ENCODE measurements around the gene KAZN. TPM values are rescaled to one million over a fixed set of nuclear protein-coding genes. Genes with fewer than 3 reads are reported as not detected.
"Not testable (repeated sequence)": the region's sequence is repeated elsewhere in the genome, so short reads cannot be mapped to it uniquely, and the experiment has no call there.

KAZN gene
- polyA plus RNA-seq, 4 donors = 3.0 to 39.5 (median 4.4) TPM

DNA sequence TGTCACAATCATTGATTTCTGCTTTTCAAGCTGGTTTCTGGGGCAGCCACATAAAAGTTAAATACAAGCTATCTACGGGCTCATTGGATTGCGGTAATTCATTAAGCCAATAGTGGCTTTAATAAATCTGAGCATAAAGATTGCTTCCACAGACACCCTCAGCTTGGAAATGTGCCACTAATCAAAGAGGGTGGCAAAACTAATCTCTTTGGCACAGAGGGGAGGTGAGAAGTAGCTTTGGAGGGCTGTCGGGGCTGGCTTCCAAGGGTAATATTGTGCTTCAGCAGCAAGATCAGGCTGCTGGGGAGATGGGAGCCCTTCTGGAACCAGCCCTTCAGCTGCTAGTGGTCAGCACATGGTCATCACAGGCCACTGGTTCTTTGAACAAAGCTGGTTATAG is 21.2 kb upstream of the KAZN start:
- no peaks in the 10 kb centered on the region for H3K27me3 ChIP-seq (ENCODE audit: control insufficient read depth in 3 of 3, insufficient read depth in 3 of 3, low read length in 3 of 3)
- H3K27ac ChIP-seq (ENCODE audit: low read depth in 1 of 3, low read length in 2 of 3) = no peak overlapping the region
- 91 to 96% (median 94%) methylated on average over 3 of the region's 3 CpGs for WGBS, 3 donors
- no peaks in the 10 kb centered on the region for H3K36me3 ChIP-seq (ENCODE audit: control insufficient read depth in 3 of 3, insufficient read depth in 2 of 3, low read depth in 1 of 3, low read length in 3 of 3)
- H3K4me3 ChIP-seq (ENCODE audit: low read depth in 1 of 3, low read length in 3 of 3) = no peak overlapping the region
- peaks cover 0 to 12% of the 10 kb centered on the region in 2 donors for H3K9me3 ChIP-seq (ENCODE audit: control insufficient read depth in 2 of 2, insufficient read depth in 1 of 2, low read depth in 1 of 2, low read length in 1 of 2)
- no peak for FAIRE-seq
- H3K4me1 ChIP-seq (ENCODE audit: control insufficient read depth in 3 of 3, insufficient read depth in 2 of 3, low read depth in 1 of 3, low read length in 2 of 3) = no peaks in the 10 kb centered on the region
- no peak for DNase-seq

DNA sequence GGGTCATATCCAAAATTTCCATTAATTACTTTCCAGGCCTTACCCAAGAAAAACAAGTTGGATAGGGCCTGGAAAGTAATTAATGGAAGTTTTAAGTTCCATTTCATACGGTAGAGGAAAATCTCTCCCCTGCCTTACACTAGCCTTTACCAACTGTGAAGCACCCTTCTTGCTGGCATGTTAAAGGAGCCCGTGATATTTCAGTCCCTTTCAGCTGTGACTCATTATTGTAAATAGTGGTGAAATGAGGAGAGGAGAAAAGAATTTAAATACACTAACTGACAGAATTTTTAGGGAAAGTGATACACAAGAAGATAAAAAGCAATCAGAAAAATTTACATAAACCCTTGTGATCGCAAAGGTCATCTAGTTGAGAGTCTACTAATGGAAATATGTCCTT is 20.3 kb upstream of the KAZN start:
- no peaks in the 10 kb centered on the region for H3K27me3 ChIP-seq (ENCODE audit: control insufficient read depth in 3 of 3, insufficient read depth in 3 of 3, low read length in 3 of 3)
- no peaks in the 10 kb centered on the region for H3K4me1 ChIP-seq (ENCODE audit: control insufficient read depth in 3 of 3, insufficient read depth in 2 of 3, low read depth in 1 of 3, low read length in 2 of 3)
- no peak overlapping the region for H3K4me3 ChIP-seq (ENCODE audit: low read depth in 1 of 3, low read length in 3 of 3)
- no peak overlapping the region for H3K27ac ChIP-seq (ENCODE audit: low read depth in 1 of 3, low read length in 2 of 3)
- no peak for DNase-seq
- no peak for FAIRE-seq
- no peaks in the 10 kb centered on the region for H3K36me3 ChIP-seq (ENCODE audit: control insufficient read depth in 3 of 3, insufficient read depth in 2 of 3, low read depth in 1 of 3, low read length in 3 of 3)
- H3K9me3 ChIP-seq (ENCODE audit: control insufficient read depth in 2 of 2, insufficient read depth in 1 of 2, low read depth in 1 of 2, low read length in 1 of 2) = peaks cover 0 to 12% of the 10 kb centered on the region in 2 donors
- WGBS, 3 donors = 78 to 88% (median 86%) methylated on average over 3 of the region's 3 CpGs

DNA sequence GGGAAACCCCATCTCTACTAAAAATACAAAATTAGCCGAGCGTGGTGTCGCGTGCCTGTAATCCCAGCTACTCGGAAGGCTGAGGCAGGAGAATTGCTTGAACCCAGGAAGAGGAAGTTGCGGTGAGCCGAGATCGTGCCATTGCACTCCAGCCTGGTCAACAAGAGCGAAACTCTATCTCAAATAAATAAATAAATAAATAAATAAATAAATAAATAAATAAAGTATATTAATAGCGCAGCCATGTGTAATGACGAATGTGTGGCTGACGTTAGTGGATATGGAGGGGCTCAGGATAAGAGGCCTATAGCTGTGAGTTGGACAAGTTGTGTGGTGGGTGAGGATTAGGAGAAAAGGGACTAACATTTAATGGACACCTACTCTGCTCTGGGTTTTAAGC is 18.2 kb upstream of the KAZN start:
- not testable (repeated sequence) for H3K4me3 ChIP-seq (ENCODE audit: low read depth in 1 of 3, low read length in 3 of 3); FAIRE-seq; H3K36me3 ChIP-seq (ENCODE audit: control insufficient read depth in 3 of 3, insufficient read depth in 2 of 3, low read depth in 1 of 3, low read length in 3 of 3); H3K27ac ChIP-seq (ENCODE audit: low read depth in 1 of 3, low read length in 2 of 3); H3K9me3 ChIP-seq (ENCODE audit: control insufficient read depth in 2 of 2, insufficient read depth in 1 of 2, low read depth in 1 of 2, low read length in 1 of 2); H3K27me3 ChIP-seq (ENCODE audit: control insufficient read depth in 3 of 3, insufficient read depth in 3 of 3, low read length in 3 of 3); H3K4me1 ChIP-seq (ENCODE audit: control insufficient read depth in 3 of 3, insufficient read depth in 2 of 3, low read depth in 1 of 3, low read length in 2 of 3); DNase-seq
- WGBS, 3 donors = 92 to 98% (median 94%) methylated on average over 12 of the region's 12 CpGs

DNA sequence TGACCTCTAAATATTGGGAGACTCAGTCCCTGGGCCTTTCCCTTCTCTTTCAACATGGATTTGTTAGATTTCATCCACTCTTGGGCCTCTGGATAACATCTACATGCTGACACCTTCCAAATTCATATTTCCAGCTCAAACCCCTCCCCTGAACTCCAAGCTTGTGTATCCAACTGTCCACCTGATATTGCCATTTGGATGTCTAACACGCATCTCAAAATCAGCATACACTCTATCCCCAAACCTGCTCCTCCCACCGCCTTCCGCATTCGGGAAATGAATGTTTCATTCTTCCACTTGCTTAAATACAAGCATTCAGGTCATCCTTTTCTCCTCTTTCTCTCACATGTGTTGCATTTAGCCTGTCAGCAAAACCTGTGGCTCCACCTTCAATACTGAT is 17.5 kb upstream of the KAZN start:
- FAIRE-seq = no peak
- no peak overlapping the region for H3K4me3 ChIP-seq (ENCODE audit: low read depth in 1 of 3, low read length in 3 of 3)

DNA sequence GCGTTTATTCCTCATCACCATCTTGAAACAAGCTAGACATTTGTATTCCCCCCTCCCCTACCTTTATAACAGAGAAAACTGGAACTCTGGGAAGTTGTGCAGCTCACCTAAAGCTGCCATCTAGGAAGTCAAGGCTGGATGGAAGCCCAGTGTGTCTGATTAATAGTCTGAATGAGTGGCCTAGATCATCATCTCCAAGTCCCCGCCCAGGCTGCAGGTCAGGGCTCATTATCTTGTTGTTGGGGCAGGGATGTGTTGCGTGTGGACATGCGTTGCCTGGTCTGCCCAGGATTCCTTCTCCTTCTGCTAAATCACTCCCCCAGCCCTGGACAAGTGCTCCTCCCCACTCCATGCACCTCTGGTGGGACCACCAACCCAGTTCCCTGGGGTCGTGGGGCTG is 14.7 kb upstream of the KAZN start:
- Histone ChIP-seq H3K27ac (ENCODE audit: low read depth in 1 of 3, low read length in 2 of 3) (no peak overlapping the region), H3K4me1 (ENCODE audit: control insufficient read depth in 3 of 3, insufficient read depth in 2 of 3, low read depth in 1 of 3, low read length in 2 of 3) (no peaks in the 10 kb centered on the region), H3K4me3 (ENCODE audit: low read depth in 1 of 3, low read length in 3 of 3) (no peak overlapping the region), H3K36me3 (ENCODE audit: control insufficient read depth in 3 of 3, insufficient read depth in 2 of 3, low read depth in 1 of 3, low read length in 3 of 3) (no peaks in the 10 kb centered on the region), H3K27me3 (ENCODE audit: control insufficient read depth in 3 of 3, insufficient read depth in 3 of 3, low read length in 3 of 3) (no peaks in the 10 kb centered on the region), H3K9me3 (ENCODE audit: control insufficient read depth in 2 of 2, insufficient read depth in 1 of 2, low read depth in 1 of 2, low read length in 1 of 2) (peaks cover 0 to 7% of the 10 kb centered on the region in 2 donors)
- DNase-seq (no peak), FAIRE-seq (no peak)
- 89 to 92% (median 89%) methylated on average over 5 of the region's 5 CpGs for WGBS, 3 donors

More for the DNA sequence above, 17.5 kb upstream of the KAZN start:
- 93 to 98% (median 96%) methylated on average over 4 of the region's 4 CpGs for WGBS, 3 donors
- Histone ChIP-seq H3K9me3 (ENCODE audit: control insufficient read depth in 2 of 2, insufficient read depth in 1 of 2, low read depth in 1 of 2, low read length in 1 of 2) (peaks cover 0 to 7% of the 10 kb centered on the region in 2 donors), H3K36me3 (ENCODE audit: control insufficient read depth in 3 of 3, insufficient read depth in 2 of 3, low read depth in 1 of 3, low read length in 3 of 3) (no peaks in the 10 kb centered on the region), H3K4me1 (ENCODE audit: control insufficient read depth in 3 of 3, insufficient read depth in 2 of 3, low read depth in 1 of 3, low read length in 2 of 3) (no peaks in the 10 kb centered on the region), H3K27ac (ENCODE audit: low read depth in 1 of 3, low read length in 2 of 3) (no peak overlapping the region), H3K27me3 (ENCODE audit: control insufficient read depth in 3 of 3, insufficient read depth in 3 of 3, low read length in 3 of 3) (no peaks in the 10 kb centered on the region)
- no peak for DNase-seq

DNA sequence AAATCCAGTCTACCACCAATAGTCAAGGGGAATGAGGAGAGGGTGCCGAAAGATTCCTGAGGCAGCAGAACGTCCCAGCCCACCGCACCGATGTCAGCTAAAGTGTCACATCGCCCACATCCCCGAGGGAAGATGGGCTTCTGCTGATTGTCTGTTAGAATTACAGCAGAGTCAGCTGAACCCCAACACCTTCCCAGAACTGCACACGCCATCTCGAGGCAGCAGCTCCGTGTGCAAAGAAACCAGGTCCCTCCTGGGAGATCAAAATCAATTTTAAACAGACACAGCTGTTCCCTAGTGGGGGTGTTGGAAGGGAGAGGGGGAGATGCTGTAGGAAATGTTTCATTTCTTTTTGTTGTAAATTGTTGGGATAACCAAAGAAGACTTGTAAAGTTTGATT is 12.8 kb upstream of the KAZN start:
- WGBS, 3 donors = 56 to 59% (median 57%) methylated on average over 9 of the region's 9 CpGs
- Histone ChIP-seq H3K27me3 (ENCODE audit: control insufficient read depth in 3 of 3, insufficient read depth in 3 of 3, low read length in 3 of 3) (no peaks in the 10 kb centered on the region), H3K9me3 (ENCODE audit: control insufficient read depth in 2 of 2, insufficient read depth in 1 of 2, low read depth in 1 of 2, low read length in 1 of 2) (peaks cover 0 to 6% of the 10 kb centered on the region in 2 donors), H3K36me3 (ENCODE audit: control insufficient read depth in 3 of 3, insufficient read depth in 2 of 3, low read depth in 1 of 3, low read length in 3 of 3) (no peaks in the 10 kb centered on the region), H3K4me3 (ENCODE audit: low read depth in 1 of 3, low read length in 3 of 3) (no peak overlapping the region), H3K4me1 (ENCODE audit: control insufficient read depth in 3 of 3, insufficient read depth in 2 of 3, low read depth in 1 of 3, low read length in 2 of 3) (no peaks in the 10 kb centered on the region), H3K27ac (ENCODE audit: low read depth in 1 of 3, low read length in 2 of 3) (no peak overlapping the region)
- DNase-seq (no peak), FAIRE-seq (no peak)

DNA sequence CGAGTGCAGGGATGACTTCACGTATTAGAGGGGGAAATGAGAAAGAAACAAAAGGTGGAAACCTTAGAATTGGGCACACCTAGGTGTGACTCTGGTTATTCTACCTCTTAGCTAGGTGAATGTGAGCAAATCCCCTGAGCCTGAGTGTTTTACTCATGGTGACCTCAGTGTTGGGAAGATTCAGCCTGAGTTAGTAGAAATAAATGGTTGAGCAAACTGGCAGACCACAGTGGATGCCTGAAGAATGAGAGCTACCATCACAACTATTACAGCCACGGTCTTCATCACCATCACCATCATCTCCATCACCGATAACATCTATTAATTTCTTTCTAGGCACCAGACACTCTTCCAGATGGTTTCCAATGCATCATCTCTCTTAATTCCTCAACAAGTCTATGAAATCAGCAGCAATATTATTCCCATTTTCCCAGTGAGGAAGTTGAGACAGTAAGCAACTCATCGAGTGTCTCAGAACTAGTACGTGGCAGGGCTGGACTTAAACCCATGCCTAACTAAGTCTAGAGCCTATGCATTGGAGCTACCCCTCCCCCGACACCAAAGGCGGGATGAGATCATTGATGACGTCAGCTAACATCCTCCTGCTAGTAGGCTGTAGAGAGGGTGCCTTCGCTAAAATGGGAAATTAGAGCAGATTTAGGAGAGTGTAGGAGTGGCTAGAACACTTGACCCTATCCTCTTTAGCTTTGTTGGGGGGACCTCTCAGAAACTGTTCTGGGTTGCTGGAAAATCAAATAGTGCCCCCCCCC is 7.9 kb upstream of the KAZN start:
- no peaks in the 10 kb centered on the region for H3K9me3 ChIP-seq (ENCODE audit: control insufficient read depth in 2 of 2, insufficient read depth in 1 of 2, low read depth in 1 of 2, low read length in 1 of 2)
- no peak overlapping the region for H3K27ac ChIP-seq (ENCODE audit: low read depth in 1 of 3, low read length in 2 of 3)
- peaks cover 0 to 2% (median 2%) of the 10 kb centered on the region in 3 donors for H3K27me3 ChIP-seq (ENCODE audit: control insufficient read depth in 3 of 3, insufficient read depth in 3 of 3, low read length in 3 of 3)
- H3K4me3 ChIP-seq (ENCODE audit: low read depth in 1 of 3, low read length in 3 of 3) = no peak overlapping the region
- no peaks in the 10 kb centered on the region for H3K36me3 ChIP-seq (ENCODE audit: control insufficient read depth in 3 of 3, insufficient read depth in 2 of 3, low read depth in 1 of 3, low read length in 3 of 3)
- 83 to 88% (median 86%) methylated on average over 10 of the region's 10 CpGs for WGBS, 3 donors
- DNase-seq = no peak
- FAIRE-seq = no peak
- H3K4me1 ChIP-seq (ENCODE audit: control insufficient read depth in 3 of 3, insufficient read depth in 2 of 3, low read depth in 1 of 3, low read length in 2 of 3) = no peaks in the 10 kb centered on the region

DNA sequence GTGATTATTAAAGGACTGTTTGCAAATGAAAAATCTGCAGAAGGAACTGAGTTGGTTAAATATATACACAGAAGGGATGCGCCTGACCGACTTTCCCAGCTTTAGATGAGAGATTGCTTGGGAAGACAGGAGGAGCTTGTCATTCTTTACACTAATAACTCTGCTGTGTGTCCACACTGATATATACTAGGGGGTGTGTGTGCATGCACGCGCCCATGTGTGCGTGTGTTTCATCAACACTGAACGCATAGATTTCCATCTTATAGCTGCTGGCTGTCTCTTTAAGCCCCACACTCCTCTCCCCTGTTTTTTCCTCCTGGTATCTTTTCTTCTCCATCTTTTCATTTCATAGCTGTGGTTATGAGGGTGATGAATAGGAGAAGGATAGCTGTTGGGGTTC is 6.9 kb upstream of the KAZN start:
- WGBS, 3 donors = 81 to 93% (median 91%) methylated on average over 6 of the region's 6 CpGs
- no peak for FAIRE-seq
- Histone ChIP-seq H3K4me3 (ENCODE audit: low read depth in 1 of 3, low read length in 3 of 3) (no peak overlapping the region), H3K27ac (ENCODE audit: low read depth in 1 of 3, low read length in 2 of 3) (no peak overlapping the region), H3K9me3 (ENCODE audit: control insufficient read depth in 2 of 2, insufficient read depth in 1 of 2, low read depth in 1 of 2, low read length in 1 of 2) (no peaks in the 10 kb centered on the region), H3K27me3 (ENCODE audit: control insufficient read depth in 3 of 3, insufficient read depth in 3 of 3, low read length in 3 of 3) (peaks cover 0 to 2% (median 2%) of the 10 kb centered on the region in 3 donors), H3K36me3 (ENCODE audit: control insufficient read depth in 3 of 3, insufficient read depth in 2 of 3, low read depth in 1 of 3, low read length in 3 of 3) (no peaks in the 10 kb centered on the region), H3K4me1 (ENCODE audit: control insufficient read depth in 3 of 3, insufficient read depth in 2 of 3, low read depth in 1 of 3, low read length in 2 of 3) (no peaks in the 10 kb centered on the region)
- DNase-seq = no peak

All from small intestine (tissue), 7 donors.